Fibroblast of upper back skin (primary cell): ENCODE results near the gene ANK2.
A peak's percentile ranks its signal among the peaks of the same experiment; 100 is the strongest.
"Not testable (repeated sequence)": the region's sequence is repeated elsewhere in the genome, so short reads cannot be mapped to it uniquely, and the experiment has no call there.

ENCODE experiments used
- DNase-seq: peaks from one replicate; pipeline ENCODE4 v3.0.0-alpha.2; 2013

ANK2 gene

DNA sequence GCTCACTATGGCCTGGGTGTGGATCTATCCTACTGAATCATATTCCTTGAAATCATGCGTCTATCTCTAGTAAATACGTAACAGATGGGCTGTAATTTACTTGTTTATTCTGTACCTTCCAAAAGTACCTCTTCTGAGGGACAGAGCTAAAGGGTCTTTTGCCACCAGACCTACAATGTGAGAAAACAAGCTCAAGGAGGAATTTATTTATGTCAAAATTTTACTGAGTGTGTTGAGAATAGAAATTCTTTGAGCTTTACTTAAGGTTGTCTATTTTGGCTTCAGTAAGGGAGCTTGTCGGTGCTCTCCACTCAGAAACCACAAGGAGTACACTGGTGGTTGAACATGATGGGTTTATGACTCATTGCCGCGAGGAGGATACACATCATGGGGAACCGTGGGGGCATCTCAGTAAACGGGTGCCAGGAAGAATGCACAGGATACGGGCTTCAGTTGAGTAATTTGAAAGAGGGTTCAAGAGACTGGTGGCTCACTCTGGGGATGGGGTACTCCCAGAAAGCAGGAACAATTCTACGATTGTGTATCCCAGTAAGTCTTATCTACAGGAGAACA is 3.0 kb downstream of the ANK2 start:
- peak; percentile 38 for DNase-seq

DNA sequence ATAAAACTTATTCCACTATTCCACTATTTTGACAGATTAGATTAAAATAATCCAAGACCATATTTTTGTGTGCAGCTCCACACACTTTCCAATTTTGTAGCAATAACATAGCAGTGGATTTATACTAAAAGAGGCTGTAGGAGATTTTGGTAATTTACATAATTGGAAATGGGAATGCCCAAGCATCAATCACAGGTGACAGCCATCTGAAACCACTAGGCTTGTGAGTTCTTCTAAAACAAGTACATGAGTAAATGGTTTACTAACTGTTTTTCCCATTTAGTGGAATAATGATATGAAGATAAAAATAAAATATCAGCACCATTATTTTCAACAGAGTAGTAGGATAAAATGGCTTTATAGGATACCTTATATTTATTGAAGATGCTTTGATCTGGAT is 4.4 kb downstream of the ANK2 start:
- no peak for DNase-seq

DNA sequence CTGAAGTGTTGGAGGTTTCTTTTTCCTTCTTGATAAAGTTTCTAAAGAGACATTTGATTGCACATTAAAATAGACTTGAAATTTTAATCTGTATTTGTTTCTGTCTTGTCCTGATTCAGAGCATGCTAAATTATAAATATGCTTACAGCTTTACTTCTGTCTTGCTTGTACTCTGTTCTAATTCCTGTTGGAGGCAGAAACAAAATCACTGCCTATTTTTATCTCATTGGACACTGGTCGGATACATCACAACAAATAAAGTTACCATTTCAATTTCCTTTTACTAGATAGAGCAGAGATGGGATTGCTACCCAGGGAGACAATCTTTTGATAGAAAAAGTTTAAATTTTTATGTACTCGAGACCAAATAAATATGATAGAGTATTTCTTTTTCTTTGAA is 6.9 kb downstream of the ANK2 start:
- DNase-seq: no peak

DNA sequence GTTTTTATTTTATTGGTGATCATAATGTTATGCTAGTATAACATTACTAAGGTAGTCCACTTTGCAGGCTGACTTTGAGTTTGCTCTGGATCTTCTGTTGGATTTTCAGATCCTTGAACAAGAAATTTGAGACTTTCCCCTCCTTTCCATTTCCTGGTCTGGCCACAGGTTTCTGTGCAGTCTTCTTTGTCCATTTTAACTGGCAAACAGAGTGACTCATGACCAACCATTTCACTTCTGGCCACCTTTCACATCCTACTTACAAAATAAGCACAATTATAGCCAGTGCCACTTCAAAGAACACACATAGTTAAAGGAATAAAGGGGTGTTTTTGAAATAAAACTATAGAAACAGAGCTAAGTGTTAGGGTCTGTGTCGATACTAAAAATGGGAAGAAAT is 8.4 kb downstream of the ANK2 start:
- peak; percentile 22 for DNase-seq

DNA sequence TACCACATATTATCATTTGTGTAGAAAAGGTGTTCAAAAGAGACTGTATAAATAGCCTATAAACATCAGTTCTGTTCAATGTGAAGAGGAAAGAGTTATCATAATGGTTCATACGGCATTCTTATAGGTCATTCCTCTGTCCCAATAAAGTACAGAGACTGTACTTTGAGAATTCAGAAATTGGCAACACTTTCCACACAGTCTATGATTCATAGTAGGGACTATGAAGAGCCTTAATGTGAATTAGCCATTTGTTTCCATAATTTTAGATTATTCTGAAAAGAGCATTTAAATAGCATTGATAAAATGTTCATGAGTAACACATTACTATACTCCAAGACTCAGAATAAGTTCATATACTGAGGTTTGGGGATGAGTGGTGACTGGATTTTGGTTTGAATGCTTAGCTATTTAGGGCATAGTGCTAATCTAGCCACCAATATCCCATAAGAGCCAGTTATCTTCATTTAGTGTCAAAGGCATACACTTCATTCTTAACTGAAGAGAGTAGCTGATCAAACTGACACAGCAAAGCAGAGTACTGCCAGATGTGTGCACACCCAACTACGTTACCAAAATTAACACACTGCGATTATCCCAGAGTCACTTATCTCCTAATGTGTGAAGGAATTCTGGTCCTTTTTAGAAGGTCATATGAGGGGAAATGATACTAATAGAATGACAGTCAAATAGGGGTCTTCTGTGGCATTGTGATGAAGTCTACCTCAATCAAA is 10.2 kb downstream of the ANK2 start:
- no peak for DNase-seq

DNA sequence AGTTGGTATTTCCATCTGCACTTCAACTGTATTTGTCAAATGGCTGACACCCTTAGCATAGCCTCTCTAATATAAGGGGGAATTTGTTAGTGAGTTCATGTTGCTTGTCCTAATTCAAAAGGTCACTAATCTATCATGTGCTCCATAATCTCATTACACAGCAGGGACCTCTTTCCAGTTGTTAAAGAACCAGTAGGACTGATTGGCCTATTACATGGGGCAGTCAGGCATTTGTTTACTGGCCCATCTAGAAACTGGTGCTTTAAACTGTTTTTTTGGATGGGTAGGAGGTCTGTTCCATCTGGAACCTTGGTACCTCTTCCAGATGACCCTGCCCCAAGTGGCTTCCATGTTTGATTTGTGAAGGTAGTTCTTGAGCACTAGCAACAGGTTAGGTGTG is 11.4 kb downstream of the ANK2 start:
- no peak for DNase-seq

DNA sequence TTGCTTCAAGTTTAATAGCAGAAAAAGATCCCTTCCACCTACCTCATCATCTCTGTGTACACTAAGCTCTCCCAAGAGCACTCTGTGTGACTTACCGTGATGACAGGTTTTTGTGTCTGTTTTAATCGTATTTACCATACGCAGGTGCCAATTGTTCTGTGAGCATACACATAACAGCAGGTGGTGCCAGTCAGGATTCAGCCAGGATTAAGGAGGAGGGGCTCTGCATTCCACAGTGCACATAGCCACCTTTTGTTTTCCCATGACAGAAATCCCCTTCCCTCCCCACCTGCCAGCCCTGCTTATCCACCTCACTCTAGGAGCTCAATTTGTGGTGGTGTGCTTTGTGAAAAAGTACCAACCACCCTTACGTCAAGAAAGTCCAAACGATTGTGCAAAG is 14.8 kb downstream of the ANK2 start:
- DNase-seq: no peak

DNA sequence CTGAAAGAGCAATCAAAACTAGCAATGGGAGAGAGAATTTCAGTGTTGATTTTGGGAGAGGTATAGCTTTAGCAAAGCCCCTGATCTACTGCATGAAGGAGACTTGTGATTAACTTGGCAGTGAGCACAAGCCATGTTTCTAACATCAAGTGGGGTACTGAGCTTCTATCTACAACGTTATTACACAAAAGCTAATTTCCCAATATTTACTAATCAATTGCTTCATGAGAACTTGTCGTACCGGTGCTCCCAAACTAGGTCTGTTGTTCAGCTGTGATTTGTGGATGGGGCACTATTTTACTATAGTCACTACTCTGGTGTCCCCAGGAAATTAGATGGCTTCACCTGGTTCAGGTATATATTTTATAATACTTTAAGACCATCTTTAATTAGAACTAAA is 16.2 kb downstream of the ANK2 start:
- no peak for DNase-seq

DNA sequence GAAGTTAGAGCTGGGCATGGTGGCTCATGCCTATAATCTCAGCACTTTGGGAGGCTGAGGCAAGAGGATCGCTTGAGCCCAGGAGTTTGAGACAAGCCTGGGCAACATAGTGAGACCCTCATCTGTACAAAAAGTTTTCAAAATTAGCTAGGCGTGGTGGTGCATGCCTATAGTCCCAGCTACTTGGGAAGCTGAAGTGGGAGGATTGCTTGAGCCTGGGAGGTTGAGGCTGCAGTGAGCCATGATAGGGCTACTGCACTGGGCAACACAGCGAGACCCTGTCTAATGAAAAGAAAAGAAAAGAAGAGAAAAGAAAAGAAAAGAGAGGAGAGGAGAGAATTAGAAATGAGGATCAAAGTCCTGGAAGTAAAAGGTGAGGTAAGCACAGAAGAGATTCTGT is 19.3 kb downstream of the ANK2 start:
- DNase-seq: not testable (repeated sequence)

DNA sequence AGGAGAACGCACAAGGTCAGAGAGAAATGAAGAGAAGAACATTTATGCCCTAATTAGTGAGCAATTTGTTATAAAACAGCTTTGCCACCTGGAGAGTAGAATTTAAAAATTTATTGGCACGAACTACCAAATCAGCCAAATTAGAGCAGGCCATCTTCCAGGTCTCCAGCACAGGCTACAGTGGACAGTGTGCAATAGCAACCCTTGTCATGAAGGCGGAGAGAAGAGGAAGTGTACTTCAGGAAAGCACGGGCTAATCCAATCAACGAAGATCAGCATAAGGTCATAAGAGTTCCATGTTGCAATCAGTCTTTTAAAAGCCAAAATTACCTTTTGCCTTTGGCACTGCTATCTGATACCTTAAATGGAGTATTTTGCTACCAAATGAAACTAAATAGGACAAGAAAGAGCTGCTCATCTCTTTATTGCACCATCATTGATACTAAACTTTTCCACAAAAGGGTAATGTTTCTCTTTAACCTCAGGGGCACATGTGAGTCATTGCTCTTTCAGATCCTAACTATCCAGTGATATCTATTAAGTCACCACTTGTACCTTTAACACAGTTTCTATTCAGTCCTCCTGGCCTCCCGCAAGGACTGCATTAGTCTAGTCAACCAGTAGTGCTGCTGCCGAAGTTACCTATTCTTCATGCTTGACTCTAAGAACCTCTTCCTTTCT is 19.9 kb downstream of the ANK2 start:
- DNase-seq: peak; percentile 6

DNA sequence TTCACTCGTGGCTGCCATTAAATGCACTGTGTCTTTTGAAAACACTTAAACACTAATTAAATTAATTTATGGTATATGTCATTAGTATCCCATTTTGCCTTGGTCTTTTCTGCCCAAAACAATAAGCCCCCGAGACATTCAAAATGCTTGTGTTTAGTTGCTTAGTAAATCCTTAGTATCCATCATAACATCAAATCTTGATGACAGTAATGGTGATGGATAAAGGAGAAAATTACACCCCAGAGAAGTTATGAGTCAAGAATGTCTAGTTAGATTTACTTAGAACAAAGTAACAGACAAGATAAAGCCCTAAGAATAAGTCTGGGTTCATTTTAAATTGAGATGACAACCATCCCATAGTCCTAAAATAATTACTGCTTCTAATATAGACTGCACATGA is 21.3 kb downstream of the ANK2 start:
- DNase-seq: no peak

DNA sequence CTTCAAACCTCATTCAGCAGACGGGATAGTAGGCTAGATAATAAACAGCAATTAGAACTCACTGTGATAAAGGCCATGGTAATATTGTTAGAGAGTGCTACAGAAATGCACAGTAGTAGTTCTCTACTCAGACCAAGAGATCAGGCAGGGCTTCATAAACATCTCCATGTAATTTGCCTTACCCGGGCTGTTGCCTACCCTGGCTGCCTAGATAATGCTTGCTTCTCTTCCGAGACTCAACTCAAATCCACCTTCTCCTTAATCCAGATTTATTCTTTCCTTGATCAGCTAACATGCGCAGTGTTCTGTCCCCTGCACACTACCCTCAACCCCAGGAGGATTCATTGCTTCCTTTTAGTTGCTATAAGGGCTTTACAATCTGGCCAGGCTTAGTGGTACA is 21.8 kb downstream of the ANK2 start:
- no peak for DNase-seq

DNA sequence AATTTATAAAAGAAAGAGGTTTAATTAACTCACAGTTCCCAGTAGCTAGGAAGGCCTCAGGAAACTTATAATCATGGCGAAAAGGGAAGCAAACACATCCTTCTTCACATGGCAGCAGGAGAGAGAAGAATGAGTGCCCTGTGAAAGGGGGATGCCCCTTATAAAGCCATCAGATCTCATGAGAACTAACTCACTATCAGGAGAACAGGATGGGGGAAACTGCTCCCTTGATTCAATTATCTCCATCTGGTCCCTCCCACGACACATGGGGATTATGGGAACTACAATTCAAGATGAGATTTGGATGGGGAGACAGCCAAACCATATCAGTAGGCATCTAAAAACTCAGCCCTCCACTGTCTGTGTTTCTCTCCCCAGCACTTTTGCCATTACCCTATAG is 22.4 kb downstream of the ANK2 start:
- no peak for DNase-seq

DNA sequence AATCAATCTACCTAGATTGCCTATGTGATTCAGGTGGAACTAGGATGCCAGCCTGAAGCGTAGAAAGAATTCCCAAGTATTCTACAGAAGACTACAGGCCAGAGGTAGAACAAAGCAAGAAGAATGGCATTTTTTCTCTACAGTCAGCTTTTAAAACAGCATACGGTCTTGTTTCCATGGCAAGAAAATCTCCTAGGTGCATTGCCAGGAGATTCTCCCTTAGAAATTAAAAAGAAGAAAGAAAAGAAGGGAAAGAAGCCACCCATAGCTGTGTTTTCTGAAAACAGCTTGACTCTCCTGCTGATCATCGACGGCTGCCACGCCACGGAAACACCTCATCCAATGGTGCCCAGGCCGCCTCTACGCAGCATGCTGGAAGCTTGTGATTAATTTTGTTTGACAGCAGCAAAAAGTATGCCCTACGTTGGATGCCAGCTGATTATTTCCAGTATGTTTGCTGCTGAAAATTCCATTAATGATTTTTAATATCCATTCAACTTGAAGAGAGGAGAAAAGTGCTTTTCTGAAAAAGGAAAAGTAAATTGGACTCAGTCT is 24.1 kb downstream of the ANK2 start:
- DNase-seq: no peak

DNA sequence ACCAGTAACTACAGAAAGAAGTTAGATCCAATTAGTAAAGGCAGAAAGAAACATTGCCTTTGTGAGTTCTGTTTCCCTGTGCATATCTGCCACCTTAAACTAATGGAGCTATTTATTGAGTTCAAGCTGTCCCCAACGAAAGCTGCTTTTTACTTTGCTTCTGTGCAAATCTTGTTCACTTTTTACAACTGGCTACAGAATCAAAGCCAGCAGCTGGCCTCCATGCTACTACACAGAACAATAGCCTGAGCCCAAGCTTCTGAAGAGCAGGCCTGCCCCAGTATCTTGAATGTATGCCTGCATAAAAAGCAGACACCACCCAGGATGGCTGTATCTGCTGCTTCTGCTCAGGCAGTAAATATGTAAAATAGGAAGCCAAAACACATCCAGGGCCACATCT is 28.1 kb downstream of the ANK2 start:
- no peak for DNase-seq

DNA sequence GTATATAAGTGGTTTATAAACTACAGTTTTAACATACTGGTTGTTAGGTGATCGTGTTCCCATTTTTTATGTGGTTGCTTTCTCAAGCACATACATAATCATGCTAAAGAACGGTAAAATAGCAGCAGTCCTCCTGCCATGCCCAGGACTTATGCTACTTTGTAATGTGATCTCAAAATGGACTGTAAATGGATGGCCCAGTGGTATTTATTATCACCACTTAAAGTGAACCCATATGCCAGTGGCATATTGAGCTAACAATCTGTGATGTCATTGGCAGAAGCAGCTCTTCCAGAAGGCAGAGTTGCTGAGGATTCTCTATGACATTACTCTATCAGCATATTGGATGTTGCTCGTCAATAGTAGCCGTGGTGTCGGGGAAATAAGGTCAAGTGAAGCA is 28.6 kb downstream of the ANK2 start:
- DNase-seq: no peak

DNA sequence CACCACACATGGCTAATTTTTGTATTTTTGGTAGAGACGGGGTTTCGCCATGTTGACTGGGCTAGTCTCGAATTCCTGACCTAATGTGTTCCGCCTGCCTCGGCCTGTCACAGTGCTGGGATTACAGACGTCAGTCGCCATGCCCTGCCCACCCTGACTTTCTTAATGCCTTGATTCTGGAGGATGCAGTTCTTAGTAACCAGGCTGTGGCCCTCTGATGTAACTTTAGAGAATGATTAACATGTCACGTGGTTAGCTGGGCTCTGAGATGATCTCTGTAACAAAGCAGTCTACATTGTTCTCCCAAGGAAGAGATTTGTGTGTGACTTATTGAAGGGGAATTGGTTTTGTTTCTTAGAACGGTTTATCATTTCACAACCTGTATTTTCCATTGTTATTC is 30.6 kb downstream of the ANK2 start:
- peak; percentile 33 for DNase-seq

DNA sequence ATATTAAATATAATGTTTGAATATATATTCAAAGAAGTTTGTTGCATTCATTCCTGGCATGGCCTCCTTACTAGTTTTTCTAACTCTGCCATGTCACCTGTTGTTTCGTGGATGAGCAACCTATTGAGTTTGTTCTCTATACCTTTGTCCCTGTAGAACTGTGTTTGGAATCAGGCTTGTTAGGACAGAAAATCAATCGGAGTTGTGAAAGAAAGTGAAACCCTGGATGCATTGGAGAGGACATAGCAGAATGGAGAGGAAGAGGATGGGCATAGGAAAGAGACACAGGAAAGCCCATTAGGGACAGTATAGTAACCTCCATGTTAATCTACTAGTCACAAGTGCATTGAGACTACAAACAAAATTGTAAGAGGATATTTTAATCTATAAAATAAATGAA is 31.2 kb downstream of the ANK2 start:
- no peak for DNase-seq

DNA sequence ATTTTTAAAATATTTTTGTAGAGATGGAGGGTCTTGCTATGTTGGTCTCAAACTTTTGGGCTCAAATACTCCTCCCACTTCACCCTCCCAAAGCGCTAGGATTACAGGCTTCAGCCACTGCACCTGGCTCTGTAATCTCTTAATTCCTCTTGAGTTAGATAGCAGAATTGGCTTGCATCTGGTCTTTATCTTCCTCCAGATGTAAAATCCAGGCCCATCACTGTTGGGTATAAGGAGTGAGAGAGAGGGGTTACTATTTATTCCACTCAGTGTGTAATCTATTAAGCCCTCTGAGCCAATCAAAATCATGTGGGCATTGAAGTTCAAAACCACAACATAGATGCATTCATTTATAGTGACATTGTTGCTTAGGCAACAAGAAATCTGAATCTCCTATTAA is 33.9 kb downstream of the ANK2 start:
- no peak for DNase-seq

DNA sequence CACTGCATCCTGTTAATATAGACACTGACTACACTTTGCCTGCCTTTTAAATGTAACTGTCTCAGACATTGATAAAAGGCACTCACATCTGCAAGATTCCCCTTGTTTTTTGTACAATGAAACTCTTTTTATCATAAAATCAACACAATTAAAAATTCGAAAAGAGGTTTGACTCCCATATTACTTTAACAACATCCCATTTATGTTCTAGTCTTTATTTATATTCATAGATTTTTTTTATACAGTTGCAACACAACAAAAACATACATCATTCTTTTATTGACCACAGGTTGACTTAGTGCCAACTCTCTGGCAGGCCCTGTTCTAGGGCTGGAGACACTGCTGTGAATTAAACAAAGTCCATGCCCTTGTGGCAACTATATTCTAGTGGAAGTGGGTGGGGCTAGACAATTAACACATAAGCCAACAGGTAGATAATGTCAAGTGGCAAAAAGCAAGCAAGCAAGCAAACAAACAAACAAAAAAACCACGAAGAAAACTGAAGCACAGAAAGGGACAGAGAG is 36.8 kb downstream of the ANK2 start:
- DNase-seq: no peak

DNA sequence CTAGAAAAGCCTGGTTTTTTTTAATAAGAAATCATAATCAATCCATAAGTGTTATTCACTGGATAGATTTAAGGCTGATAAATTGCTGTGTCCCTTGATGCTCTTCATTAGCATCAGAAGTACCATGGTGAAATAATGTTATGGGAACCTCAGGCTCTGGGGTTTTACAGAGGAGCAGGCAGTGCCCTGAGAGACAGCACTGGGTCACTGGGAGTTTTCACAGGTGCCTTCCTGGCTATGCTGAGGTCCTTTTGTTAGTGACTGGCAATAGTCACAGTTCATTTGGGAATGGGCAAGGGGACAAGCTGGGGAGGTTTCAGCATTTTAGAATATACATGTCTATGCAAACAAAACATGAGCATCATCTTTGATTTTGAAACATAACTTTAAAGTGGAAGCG is 38.6 kb downstream of the ANK2 start:
- DNase-seq: no peak

DNA sequence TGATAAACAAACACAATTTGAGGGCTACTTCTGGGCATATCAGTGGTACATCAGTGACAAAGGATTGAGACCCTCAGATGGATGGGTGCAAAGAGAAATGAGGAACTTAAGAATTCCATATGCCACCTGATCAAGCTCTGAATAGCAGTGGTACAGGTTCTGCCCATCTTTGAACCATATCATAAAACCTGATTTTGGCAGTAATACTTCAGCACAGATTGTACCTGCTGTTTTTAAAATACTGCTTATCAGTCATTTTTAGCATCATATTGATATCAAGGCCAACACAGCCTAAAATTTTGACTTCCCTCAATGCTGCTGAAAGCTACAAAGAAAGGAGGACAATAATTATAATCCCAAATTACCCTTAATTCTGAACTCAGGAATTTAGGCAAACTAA is 41.5 kb downstream of the ANK2 start:
- no peak for DNase-seq

DNA sequence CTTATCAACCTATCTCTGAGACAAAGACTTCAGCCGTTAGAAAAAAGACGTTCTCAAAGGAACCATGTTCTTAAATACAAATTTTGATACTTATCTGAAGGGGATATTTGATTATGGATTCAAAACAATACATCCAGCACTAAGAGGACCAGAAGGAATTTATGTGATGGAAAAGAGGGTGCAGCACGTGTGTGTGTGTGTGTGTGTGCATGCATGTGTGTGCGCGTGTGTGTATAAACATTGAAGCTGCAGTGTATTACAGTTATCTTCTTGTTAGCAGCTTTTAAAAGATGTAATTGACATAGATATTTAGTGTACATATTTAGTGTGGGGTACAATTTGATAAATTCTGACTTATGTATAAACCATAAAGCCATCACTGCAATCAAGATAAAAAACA is 44.9 kb downstream of the ANK2 start:
- DNase-seq: no peak

DNA sequence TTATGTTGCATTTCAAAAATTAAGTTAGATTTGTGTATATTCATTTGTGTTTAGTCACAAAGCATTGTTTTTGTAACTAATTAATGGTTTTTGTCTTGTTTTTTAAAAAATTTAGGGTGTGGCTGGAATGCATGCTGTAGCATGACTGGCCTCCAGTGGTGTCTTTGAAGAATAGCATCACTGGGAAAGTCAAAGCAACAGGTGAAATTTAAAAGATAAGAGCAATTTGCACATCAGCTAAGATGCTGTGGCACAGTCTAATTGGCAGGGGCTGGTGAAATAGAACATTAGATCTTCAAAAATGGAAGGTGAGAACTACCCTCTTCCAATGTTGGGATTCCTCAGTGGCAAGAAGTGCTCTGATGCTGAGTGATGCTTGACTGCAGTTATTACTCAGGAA is 45.3 kb downstream of the ANK2 start:
- DNase-seq: no peak
